ENCODE data around the gene CARM1.
A peak's percentile ranks its signal among the peaks of the same experiment; 100 is the strongest.

Gene CARM1

GRCh38 chr19:10927730-10928562, 56.6 kb downstream of the CARM1 start:
- peak overlapping the region; percentile 95 for H3K4me2 ChIP-seq (ENCODE audit: low read depth, low read length, poor library complexity, severe bottlenecking)
- H3K27me3 ChIP-seq (ENCODE audit: insufficient read depth, low read length, poor library complexity, severe bottlenecking): no peaks in the 10 kb centered on the region
- no peaks in the 10 kb centered on the region for H3F3A ChIP-seq (ENCODE audit: low read depth)
- H4K20me1 ChIP-seq (ENCODE audit: insufficient read depth, low read length, poor library complexity, severe bottlenecking): peaks cover 13% of the 10 kb centered on the region
- peak overlapping the region; percentile 84 for H3K4me3 ChIP-seq (ENCODE audit: low read length, poor library complexity, severe bottlenecking)
- peaks cover 6% of the 10 kb centered on the region; the same call in 1 of the 2 replicates for H3K36me3 ChIP-seq (ENCODE audit: insufficient read depth, low read length)
- H3K9me2 ChIP-seq (replicated peaks; ENCODE audit: low read depth, low read length): no peaks in the 10 kb centered on the region
- H2AFZ ChIP-seq (ENCODE audit: low read length): peak overlapping the region; percentile 33
- TF ChIP-seq, protein P1, sequence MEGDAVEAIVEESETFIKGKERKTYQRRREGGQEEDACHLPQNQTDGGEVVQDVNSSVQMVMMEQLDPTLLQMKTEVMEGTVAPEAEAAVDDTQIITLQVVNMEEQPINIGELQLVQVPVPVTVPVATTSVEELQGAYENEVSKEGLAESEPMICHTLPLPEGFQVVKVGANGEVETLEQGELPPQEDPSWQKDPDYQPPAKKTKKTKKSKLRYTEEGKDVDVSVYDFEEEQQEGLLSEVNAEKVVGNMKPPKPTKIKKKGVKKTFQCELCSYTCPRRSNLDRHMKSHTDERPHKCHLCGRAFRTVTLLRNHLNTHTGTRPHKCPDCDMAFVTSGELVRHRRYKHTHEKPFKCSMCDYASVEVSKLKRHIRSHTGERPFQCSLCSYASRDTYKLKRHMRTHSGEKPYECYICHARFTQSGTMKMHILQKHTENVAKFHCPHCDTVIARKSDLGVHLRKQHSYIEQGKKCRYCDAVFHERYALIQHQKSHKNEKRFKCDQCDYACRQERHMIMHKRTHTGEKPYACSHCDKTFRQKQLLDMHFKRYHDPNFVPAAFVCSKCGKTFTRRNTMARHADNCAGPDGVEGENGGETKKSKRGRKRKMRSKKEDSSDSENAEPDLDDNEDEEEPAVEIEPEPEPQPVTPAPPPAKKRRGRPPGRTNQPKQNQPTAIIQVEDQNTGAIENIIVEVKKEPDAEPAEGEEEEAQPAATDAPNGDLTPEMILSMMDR (conservative IDR thresholded peaks at IDR 0.05; ENCODE audit: low read length): no peak
- TF ChIP-seq EZH2phosphoT487 (IDR thresholded peaks at IDR 0.05; ENCODE audit: borderline replicate concordance): no peak
- H3K79me2 ChIP-seq (ENCODE audit: insufficient read depth, low read length): peaks cover 48% of the 10 kb centered on the region
- H3K9ac ChIP-seq (ENCODE audit: low read depth, low read length, poor library complexity, severe bottlenecking): peak overlapping the region; percentile 79
- no peaks in the 10 kb centered on the region for H3K9me3 ChIP-seq (ENCODE audit: insufficient read depth, low read depth, low read length)
- H3K4me1 ChIP-seq (ENCODE audit: insufficient read depth, low read length, poor library complexity, severe bottlenecking): peaks cover 17% of the 10 kb centered on the region

DNA sequence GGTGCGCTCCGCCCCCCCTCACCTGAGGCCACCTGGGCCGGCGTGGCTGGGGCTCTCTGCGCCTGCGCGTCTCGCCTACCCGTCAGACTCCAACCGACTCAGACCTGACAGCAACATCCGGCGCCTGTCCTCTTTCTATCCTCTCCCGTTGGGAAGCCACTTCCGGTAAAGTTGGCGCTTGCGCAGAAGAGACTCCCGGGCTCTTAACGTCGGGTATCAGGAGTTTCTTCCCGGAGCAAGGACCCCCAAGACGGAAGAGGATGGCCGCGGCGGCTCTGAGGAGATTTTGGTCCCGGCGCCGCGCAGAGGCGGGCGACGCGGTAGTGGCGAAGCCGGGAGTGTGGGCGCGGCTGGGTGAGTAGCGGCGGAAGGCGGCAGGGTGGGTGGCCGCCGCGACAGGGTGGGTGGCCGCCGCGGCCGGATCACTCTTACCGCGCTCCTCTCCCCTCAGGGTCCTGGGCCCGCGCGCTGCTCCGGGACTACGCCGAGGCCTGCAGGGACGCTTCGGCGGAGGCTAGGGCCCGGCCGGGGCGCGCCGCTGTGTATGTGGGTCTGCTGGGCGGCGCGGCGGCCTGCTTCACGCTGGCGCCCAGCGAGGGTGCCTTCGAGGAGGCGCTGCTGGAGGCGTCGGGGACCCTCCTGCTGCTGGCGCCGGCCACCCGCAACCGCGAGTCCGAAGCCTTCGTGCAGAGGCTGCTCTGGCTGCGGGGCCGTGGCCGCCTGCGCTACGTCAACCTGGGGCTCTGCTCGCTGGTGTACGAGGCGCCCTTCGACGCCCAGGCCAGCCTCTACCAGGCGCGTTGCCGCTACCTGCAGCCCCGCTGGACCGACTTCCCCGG, 57.4 kb downstream of the CARM1 start, which contains the start of the genes TIMM29 and YIPF2:
TSS of gene TIMM29 (plus strand) at position 249 of the 839 bp plus-strand sequence. CDS start at position 261, 12 bp downstream.
TSS of gene YIPF2 (minus strand) at position 77 of the 839 bp plus-strand sequence. CDS start 229 bp downstream, outside the sequence.
- H3K4me1 ChIP-seq (ENCODE audit: insufficient read depth, low read length, poor library complexity, severe bottlenecking): peaks cover 17% of the 10 kb centered on the region
- H4K20me1 ChIP-seq (ENCODE audit: insufficient read depth, low read length, poor library complexity, severe bottlenecking): peaks cover 13% of the 10 kb centered on the region
- H3F3A ChIP-seq (ENCODE audit: low read depth): no peaks in the 10 kb centered on the region
- peak within 1 kb of the TSS; percentile 79 for H3K9ac ChIP-seq (ENCODE audit: low read depth, low read length, poor library complexity, severe bottlenecking)
- no peaks in the 10 kb centered on the region for H3K27me3 ChIP-seq (ENCODE audit: insufficient read depth, low read length, poor library complexity, severe bottlenecking)
- TF ChIP-seq EZH2phosphoT487 (IDR thresholded peaks at IDR 0.05; ENCODE audit: borderline replicate concordance): no peak
- TF ChIP-seq, protein P1 (conservative IDR thresholded peaks at IDR 0.05; ENCODE audit: low read length): no peak
- H3K9me3 ChIP-seq (ENCODE audit: insufficient read depth, low read depth, low read length): no peaks in the 10 kb centered on the region
- H3K4me3 ChIP-seq (ENCODE audit: low read length, poor library complexity, severe bottlenecking): peak within 1 kb of the TSS; percentile 84
- H2AFZ ChIP-seq (ENCODE audit: low read length): peak within 1 kb of the TSS; percentile 58
- peaks cover 3% of the 10 kb centered on the region; the same call in 1 of the 2 replicates for H3K36me3 ChIP-seq (ENCODE audit: insufficient read depth, low read length)
- H3K4me2 ChIP-seq (ENCODE audit: low read depth, low read length, poor library complexity, severe bottlenecking): peak within 1 kb of the TSS; percentile 100
- H3K79me2 ChIP-seq (ENCODE audit: insufficient read depth, low read length): peaks cover 49% of the 10 kb centered on the region
- H3K9me2 ChIP-seq (replicated peaks; ENCODE audit: low read depth, low read length): no peaks in the 10 kb centered on the region

DNA sequence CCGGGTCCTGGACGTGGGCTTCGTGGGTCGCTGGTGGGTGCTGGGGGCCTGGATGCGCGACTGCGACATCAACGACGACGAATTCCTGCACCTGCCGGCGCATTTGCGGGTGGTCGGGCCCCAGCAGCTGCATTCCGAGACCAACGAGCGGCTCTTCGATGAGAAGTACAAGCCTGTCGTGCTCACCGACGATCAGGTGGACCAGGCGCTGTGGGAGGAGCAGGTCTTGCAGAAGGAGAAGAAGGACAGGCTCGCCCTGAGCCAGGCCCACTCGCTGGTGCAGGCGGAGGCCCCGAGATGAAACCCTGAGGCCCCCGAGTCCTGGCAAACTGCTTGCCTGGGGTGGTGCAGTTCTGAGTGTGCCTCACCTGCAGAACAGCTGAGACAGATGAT, 58.0 kb downstream of the CARM1 start:
- peak overlapping the region; percentile 100 for H3K4me2 ChIP-seq (ENCODE audit: low read depth, low read length, poor library complexity, severe bottlenecking)
- no peaks in the 10 kb centered on the region for H3K27me3 ChIP-seq (ENCODE audit: insufficient read depth, low read length, poor library complexity, severe bottlenecking)
- H3K9me2 ChIP-seq (replicated peaks; ENCODE audit: low read depth, low read length): no peaks in the 10 kb centered on the region
- peaks cover 13% of the 10 kb centered on the region for H4K20me1 ChIP-seq (ENCODE audit: insufficient read depth, low read length, poor library complexity, severe bottlenecking)
- no peaks in the 10 kb centered on the region for H3K36me3 ChIP-seq (ENCODE audit: insufficient read depth, low read length)
- peak overlapping the region; percentile 79 for H3K9ac ChIP-seq (ENCODE audit: low read depth, low read length, poor library complexity, severe bottlenecking)
- no peaks in the 10 kb centered on the region for H3K9me3 ChIP-seq (ENCODE audit: insufficient read depth, low read depth, low read length)
- peaks cover 49% of the 10 kb centered on the region for H3K79me2 ChIP-seq (ENCODE audit: insufficient read depth, low read length)
- TF ChIP-seq EZH2phosphoT487 (IDR thresholded peaks at IDR 0.05; ENCODE audit: borderline replicate concordance): no peak
- TF ChIP-seq, protein P1 (conservative IDR thresholded peaks at IDR 0.05; ENCODE audit: low read length): no peak
- peaks cover 17% of the 10 kb centered on the region for H3K4me1 ChIP-seq (ENCODE audit: insufficient read depth, low read length, poor library complexity, severe bottlenecking)
- H3F3A ChIP-seq (ENCODE audit: low read depth): no peaks in the 10 kb centered on the region
- H3K4me3 ChIP-seq (ENCODE audit: low read length, poor library complexity, severe bottlenecking): peak overlapping the region; percentile 84
- no peak overlapping the region for H2AFZ ChIP-seq (ENCODE audit: low read length)
